ENCODE data around the gene CA11.

CA11 gene

GRCh38 chr19:48619692-48620585 is 26.0 kb downstream of the CA11 start:
- H3K36me3 ChIP-seq (ENCODE audit: control insufficient read depth, insufficient read depth, low read length) = peaks cover 7% of the 10 kb centered on the region
- no peaks in the 10 kb centered on the region for H3K27me3 ChIP-seq (ENCODE audit: control insufficient read depth, insufficient read depth, low read length, poor library complexity, severe bottlenecking)
- H3K4me1 ChIP-seq (ENCODE audit: control insufficient read depth, insufficient read depth, low read length) = peaks cover 38% of the 10 kb centered on the region
- no peaks in the 10 kb centered on the region for H3K9me3 ChIP-seq (ENCODE audit: control insufficient read depth, low read length)
- peak overlapping the region; percentile 95 for H3K27ac ChIP-seq (ENCODE audit: insufficient read depth, low read depth, low read length, poor library complexity, severe bottlenecking)
- H3K4me3 ChIP-seq (ENCODE audit: insufficient read depth, low read depth, low read length) = peak overlapping the region; percentile 98
- WGBS, 2 experiments = 39 to 45% methylated on average over 5 to 6 of the region's 6 CpGs

DNA sequence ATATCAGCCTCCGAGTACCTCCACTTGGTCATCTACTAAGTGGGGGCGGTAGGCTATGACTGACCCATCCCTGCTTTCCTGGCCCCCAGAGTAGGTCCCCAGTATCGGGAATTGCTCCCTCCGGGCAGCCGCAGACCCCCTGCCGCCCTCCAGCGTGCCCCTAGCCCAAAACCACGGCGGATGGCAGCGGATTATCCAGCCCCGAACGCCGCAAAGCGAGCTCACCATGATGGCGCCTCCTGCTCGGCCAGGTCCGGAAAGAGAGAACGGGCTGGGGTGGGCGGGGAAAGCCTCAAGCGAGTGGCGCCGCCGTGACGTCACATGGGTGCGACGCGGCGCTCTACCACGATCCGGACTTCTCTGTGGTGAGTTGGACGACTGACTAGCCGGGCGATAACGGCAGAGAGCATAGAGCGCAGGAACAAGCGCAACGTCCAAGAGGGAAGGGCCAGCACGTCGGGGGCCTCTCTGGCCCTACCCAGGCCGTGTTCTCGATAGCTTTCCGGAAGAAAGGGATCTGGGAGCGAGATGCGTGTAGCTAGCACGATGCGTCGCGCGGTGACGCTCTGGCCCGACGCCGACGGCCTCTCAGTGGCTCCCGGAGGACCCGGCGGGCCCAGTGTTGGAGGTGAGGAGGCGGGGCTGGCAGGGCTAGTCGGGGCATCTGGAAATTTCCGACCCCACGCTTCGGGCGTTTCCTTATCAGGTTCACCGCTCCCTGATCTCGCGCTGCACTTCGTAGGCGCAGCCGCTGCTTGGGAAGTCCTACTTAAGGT is 26.9 kb downstream of the CA11 start, which contains the start of the genes RPL18 and SPHK2:
Gene RPL18 (minus strand): TSS at position 263 of the 776 bp plus-strand sequence. CDS start 35 bp downstream, at position 228.
Gene SPHK2 (plus strand): TSS at position 591 of the 776 bp plus-strand sequence. CDS start 1,009 bp downstream, outside the sequence.
- H3K36me3 ChIP-seq (ENCODE audit: control insufficient read depth, insufficient read depth, low read length) = peaks cover 7% of the 10 kb centered on the region
- 0% methylated on average over 69 of the region's 69 CpGs for WGBS, 2 experiments
- H3K9me3 ChIP-seq (ENCODE audit: control insufficient read depth, low read length) = no peaks in the 10 kb centered on the region

DNA sequence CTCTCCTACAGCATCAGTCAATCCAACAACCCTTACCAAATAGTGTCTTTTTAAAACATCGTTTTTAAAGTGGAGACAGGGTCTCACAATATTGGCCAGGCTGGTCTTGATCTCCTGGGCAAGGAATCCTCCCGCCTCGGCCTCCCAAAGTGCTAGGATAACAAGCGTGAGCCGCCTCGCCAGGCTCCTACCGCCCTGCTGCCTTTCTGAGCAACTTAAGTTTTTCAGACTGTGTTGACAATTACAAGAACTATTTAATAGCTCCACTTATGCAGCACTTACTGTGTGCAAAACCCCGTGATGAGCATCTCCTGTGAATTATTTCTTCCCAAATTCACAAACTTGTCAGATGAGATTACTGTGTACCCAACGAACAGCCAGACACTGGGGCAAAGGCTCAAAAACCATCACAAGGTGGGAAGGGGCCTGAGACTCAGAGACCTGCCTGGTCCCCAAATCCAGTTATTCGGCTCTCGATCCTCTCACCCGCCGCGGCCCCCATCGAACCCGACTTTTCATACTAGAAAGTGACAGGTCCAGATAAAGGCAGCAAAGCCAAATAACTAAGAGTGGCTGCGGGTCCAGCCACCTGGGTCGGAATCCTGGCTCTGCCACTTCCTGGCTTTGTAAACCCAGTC is 27.6 kb downstream of the CA11 start:
- H3K27me3 ChIP-seq (ENCODE audit: control insufficient read depth, insufficient read depth, low read length, poor library complexity, severe bottlenecking) = no peaks in the 10 kb centered on the region
- H3K4me1 ChIP-seq (ENCODE audit: control insufficient read depth, insufficient read depth, low read length) = peaks cover 49% of the 10 kb centered on the region
- H3K27ac ChIP-seq (ENCODE audit: insufficient read depth, low read depth, low read length, poor library complexity, severe bottlenecking) = peak overlapping the region; percentile 95
- peak overlapping the region; percentile 98 for H3K4me3 ChIP-seq (ENCODE audit: insufficient read depth, low read depth, low read length)
- peaks cover 7% of the 10 kb centered on the region for H3K36me3 ChIP-seq (ENCODE audit: control insufficient read depth, insufficient read depth, low read length)
- WGBS, 2 experiments = 1 to 2% methylated on average over 18 of the region's 18 CpGs
- H3K9me3 ChIP-seq (ENCODE audit: control insufficient read depth, low read length) = no peaks in the 10 kb centered on the region

More for the DNA sequence above, 26.9 kb downstream of the CA11 start, which contains the start of the genes RPL18 and SPHK2:
- Histone ChIP-seq H3K4me1 (ENCODE audit: control insufficient read depth, insufficient read depth, low read length) (peaks cover 45% of the 10 kb centered on the region), H3K27me3 (ENCODE audit: control insufficient read depth, insufficient read depth, low read length, poor library complexity, severe bottlenecking) (no peaks in the 10 kb centered on the region), H3K4me3 (ENCODE audit: insufficient read depth, low read depth, low read length) (peak within 1 kb of the TSS; percentile 98), H3K27ac (ENCODE audit: insufficient read depth, low read depth, low read length, poor library complexity, severe bottlenecking) (peak within 1 kb of the TSS; percentile 95)

- Histone ChIP-seq H3K36me3 (ENCODE audit: control insufficient read depth, insufficient read depth, low read length) (peaks cover 7% of the 10 kb centered on the region), H3K4me1 (ENCODE audit: control insufficient read depth, insufficient read depth, low read length) (peaks cover 50% of the 10 kb centered on the region), H3K4me3 (ENCODE audit: insufficient read depth, low read depth, low read length) (peak overlapping the region; percentile 98), H3K27me3 (ENCODE audit: control insufficient read depth, insufficient read depth, low read length, poor library complexity, severe bottlenecking) (no peaks in the 10 kb centered on the region), H3K27ac (ENCODE audit: insufficient read depth, low read depth, low read length, poor library complexity, severe bottlenecking) (peak overlapping the region; percentile 44), H3K9me3 (ENCODE audit: control insufficient read depth, low read length) (no peaks in the 10 kb centered on the region)
- 87 to 91% methylated on average over 18 of the region's 18 CpGs for WGBS, 2 experiments
Measured at GRCh38 chr19:48617146-48617937, 28.6 kb downstream of the CA11 start.

- 89 to 94% methylated on average over 12 of the region's 12 CpGs for WGBS, 2 experiments
- Histone ChIP-seq H3K4me1 (ENCODE audit: control insufficient read depth, insufficient read depth, low read length) (peaks cover 50% of the 10 kb centered on the region), H3K27ac (ENCODE audit: insufficient read depth, low read depth, low read length, poor library complexity, severe bottlenecking) (no peak overlapping the region), H3K4me3 (ENCODE audit: insufficient read depth, low read depth, low read length) (no peak overlapping the region), H3K9me3 (ENCODE audit: control insufficient read depth, low read length) (no peaks in the 10 kb centered on the region), H3K27me3 (ENCODE audit: control insufficient read depth, insufficient read depth, low read length, poor library complexity, severe bottlenecking) (no peaks in the 10 kb centered on the region), H3K36me3 (ENCODE audit: control insufficient read depth, insufficient read depth, low read length) (peaks cover 7% of the 10 kb centered on the region)
Measured at GRCh38 chr19:48616491-48617056, 29.4 kb downstream of the CA11 start.

DNA sequence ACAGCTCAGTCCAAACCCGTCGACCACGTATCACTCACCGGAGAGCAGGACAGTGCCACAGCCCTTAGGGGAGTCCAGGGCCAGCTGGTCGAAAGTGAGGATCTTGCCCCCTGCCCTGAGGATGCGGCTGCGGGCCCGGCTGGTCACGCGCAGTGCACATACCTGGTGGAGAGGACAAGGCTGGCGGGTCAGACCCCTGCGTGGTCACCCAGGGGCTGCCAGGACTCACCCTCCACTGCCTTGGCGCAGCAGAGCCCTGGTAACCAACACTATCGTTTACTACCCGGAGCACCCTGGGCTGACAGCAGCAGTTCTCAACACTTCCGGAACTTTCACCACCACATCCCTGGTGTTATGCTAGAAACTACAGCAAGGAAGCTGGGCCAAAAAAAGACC is 29.9 kb downstream of the CA11 start:
- Histone ChIP-seq H3K9me3 (ENCODE audit: control insufficient read depth, low read length) (no peaks in the 10 kb centered on the region), H3K36me3 (ENCODE audit: control insufficient read depth, insufficient read depth, low read length) (peaks cover 7% of the 10 kb centered on the region), H3K4me1 (ENCODE audit: control insufficient read depth, insufficient read depth, low read length) (peaks cover 50% of the 10 kb centered on the region), H3K27ac (ENCODE audit: insufficient read depth, low read depth, low read length, poor library complexity, severe bottlenecking) (no peak overlapping the region), H3K4me3 (ENCODE audit: insufficient read depth, low read depth, low read length) (no peak overlapping the region), H3K27me3 (ENCODE audit: control insufficient read depth, insufficient read depth, low read length, poor library complexity, severe bottlenecking) (no peaks in the 10 kb centered on the region)
- WGBS, 2 experiments = 95% methylated on average over 16 of the region's 16 CpGs

- peaks cover 7% of the 10 kb centered on the region for H3K36me3 ChIP-seq (ENCODE audit: control insufficient read depth, insufficient read depth, low read length)
- no peaks in the 10 kb centered on the region for H3K9me3 ChIP-seq (ENCODE audit: control insufficient read depth, low read length)
- H3K27ac ChIP-seq (ENCODE audit: insufficient read depth, low read depth, low read length, poor library complexity, severe bottlenecking) = peak overlapping the region; percentile 84
- no peaks in the 10 kb centered on the region for H3K27me3 ChIP-seq (ENCODE audit: control insufficient read depth, insufficient read depth, low read length, poor library complexity, severe bottlenecking)
- H3K4me1 ChIP-seq (ENCODE audit: control insufficient read depth, insufficient read depth, low read length) = peaks cover 50% of the 10 kb centered on the region
- 79 to 83% methylated on average over 18 to 19 of the region's 19 CpGs for WGBS, 2 experiments
- no peak overlapping the region for H3K4me3 ChIP-seq (ENCODE audit: insufficient read depth, low read depth, low read length)
Measured at GRCh38 chr19:48615231-48616040, 30.6 kb downstream of the CA11 start.

GRCh38 chr19:48614436-48615230 is 31.4 kb downstream of the CA11 start, which contains the start of gene FAM83E:
FAM83E (minus strand) TSS chr19:48615076; CDS start chr19:48613372, 1,704 bp downstream.
- WGBS, 2 experiments = 28 to 30% methylated on average over 31 of the region's 31 CpGs
- H3K27me3 ChIP-seq (ENCODE audit: control insufficient read depth, insufficient read depth, low read length, poor library complexity, severe bottlenecking) = no peaks in the 10 kb centered on the region
- H3K9me3 ChIP-seq (ENCODE audit: control insufficient read depth, low read length) = no peaks in the 10 kb centered on the region
- peaks cover 7% of the 10 kb centered on the region for H3K36me3 ChIP-seq (ENCODE audit: control insufficient read depth, insufficient read depth, low read length)
- H3K27ac ChIP-seq (ENCODE audit: insufficient read depth, low read depth, low read length, poor library complexity, severe bottlenecking) = peak within 1 kb of the TSS; percentile 84
- H3K4me3 ChIP-seq (ENCODE audit: insufficient read depth, low read depth, low read length) = peak within 1 kb of the TSS; percentile 6
- H3K4me1 ChIP-seq (ENCODE audit: control insufficient read depth, insufficient read depth, low read length) = peaks cover 46% of the 10 kb centered on the region
